Brain microvascular endothelial cell (primary cell): ENCODE results near the gene ADAMTSL1.

Experiments
- DNase-seq: peaks from one replicate; pipeline ENCODE4 v3.0.0-alpha.2; 2020
- H3K27ac ChIP-seq: fragments of 250-450 bp; sonication (Bioruptor Pico); 2 replicates; pipeline ENCODE4 v1.5.1; 2020; ENCODE audit warnings: mild to moderate bottlenecking, moderate library complexity
- H3K27me3 ChIP-seq: fragments of 250-450 bp; sonication (Bioruptor Pico); replicated peaks from 2 replicates; pipeline ENCODE4 v1.5.1; 2020; ENCODE audit warnings: mild to moderate bottlenecking
- H3K36me3 ChIP-seq: fragments of 250-450 bp; sonication (Bioruptor Pico); replicated peaks from 2 replicates; pipeline ENCODE4 v1.5.1; 2020; ENCODE audit warnings: mild to moderate bottlenecking
- H3K4me3 ChIP-seq: 2 replicates; pipeline ENCODE4 v1.5.1; 2011; ENCODE audit warnings: low read depth, mild to moderate bottlenecking, control low read depth, low read length, moderate library complexity
- in situ Hi-C: cut with HindIII; loops from 2 replicates; pipeline ENCODE4 v1.10.0; 2017; ENCODE audit warnings: low sequenced_read_pairs, low pct_ligation_motif_present
- TF ChIP-seq, protein P1 (sequence below): IDR thresholded peaks from 2 replicates; pipeline ENCODE4 v1.5.1; 2011; ENCODE audit warnings: low read depth, mild to moderate bottlenecking, moderate library complexity, low read length, control low read depth, inconsistent platforms; ENCODE audit errors: missing control alignments

Gene ADAMTSL1

DNA sequence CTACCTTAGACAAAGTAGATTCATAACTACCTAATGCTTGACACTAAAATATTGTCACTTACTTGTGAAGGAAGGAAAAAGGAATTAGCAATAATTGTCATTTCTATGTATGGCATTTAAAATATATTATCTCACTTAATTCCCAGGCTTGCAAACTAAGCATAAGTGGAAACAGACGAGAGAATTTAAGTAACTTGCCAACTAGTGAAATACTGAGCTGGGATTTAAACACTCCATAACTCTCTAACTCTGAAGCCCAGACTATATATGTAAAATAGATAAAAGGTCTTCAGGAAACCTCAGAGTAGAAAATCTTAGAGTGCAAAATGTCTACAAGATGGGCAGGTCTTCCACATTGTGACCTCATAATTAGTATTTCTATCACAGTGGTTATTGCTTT lies 301.3 kb downstream of the ADAMTSL1 start:
- no peaks in the 10 kb centered on the region for H3K27me3 ChIP-seq
- in situ Hi-C loops, result no loop called here
- no peak for DNase-seq
- no peak overlapping the region for H3K4me3 ChIP-seq
- peaks cover 15% of the 10 kb centered on the region for H3K36me3 ChIP-seq
- TF ChIP-seq, protein P1, sequence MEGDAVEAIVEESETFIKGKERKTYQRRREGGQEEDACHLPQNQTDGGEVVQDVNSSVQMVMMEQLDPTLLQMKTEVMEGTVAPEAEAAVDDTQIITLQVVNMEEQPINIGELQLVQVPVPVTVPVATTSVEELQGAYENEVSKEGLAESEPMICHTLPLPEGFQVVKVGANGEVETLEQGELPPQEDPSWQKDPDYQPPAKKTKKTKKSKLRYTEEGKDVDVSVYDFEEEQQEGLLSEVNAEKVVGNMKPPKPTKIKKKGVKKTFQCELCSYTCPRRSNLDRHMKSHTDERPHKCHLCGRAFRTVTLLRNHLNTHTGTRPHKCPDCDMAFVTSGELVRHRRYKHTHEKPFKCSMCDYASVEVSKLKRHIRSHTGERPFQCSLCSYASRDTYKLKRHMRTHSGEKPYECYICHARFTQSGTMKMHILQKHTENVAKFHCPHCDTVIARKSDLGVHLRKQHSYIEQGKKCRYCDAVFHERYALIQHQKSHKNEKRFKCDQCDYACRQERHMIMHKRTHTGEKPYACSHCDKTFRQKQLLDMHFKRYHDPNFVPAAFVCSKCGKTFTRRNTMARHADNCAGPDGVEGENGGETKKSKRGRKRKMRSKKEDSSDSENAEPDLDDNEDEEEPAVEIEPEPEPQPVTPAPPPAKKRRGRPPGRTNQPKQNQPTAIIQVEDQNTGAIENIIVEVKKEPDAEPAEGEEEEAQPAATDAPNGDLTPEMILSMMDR, result no peak
- no peak overlapping the region for H3K27ac ChIP-seq

DNA sequence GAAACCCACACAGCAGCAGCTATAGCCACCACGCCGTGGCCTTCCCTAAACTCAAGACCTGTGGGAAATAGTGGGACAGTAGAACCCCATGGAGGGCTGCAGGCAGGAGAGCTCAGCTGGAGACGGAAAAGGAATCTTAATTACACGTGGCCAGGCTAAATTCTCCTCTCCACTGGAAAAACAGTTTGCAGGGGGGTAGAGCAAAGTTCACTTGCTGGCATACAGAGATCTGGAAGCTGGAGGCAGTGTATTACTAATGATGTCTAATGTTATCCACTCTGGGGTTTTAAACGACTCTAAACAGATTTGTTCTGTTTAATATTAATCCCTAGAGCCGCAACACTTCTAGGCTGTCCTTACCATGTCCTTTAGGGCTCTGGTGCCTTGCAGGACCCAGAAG lies 302.0 kb downstream of the ADAMTSL1 start:
- Histone ChIP-seq H3K27ac (no peak overlapping the region), H3K27me3 (no peaks in the 10 kb centered on the region), H3K36me3 (peaks cover 15% of the 10 kb centered on the region), H3K4me3 (no peak overlapping the region)
- TF ChIP-seq, protein P1, result no peak
- DNase-seq, result no peak
- in situ Hi-C loops, result no loop called here

DNA sequence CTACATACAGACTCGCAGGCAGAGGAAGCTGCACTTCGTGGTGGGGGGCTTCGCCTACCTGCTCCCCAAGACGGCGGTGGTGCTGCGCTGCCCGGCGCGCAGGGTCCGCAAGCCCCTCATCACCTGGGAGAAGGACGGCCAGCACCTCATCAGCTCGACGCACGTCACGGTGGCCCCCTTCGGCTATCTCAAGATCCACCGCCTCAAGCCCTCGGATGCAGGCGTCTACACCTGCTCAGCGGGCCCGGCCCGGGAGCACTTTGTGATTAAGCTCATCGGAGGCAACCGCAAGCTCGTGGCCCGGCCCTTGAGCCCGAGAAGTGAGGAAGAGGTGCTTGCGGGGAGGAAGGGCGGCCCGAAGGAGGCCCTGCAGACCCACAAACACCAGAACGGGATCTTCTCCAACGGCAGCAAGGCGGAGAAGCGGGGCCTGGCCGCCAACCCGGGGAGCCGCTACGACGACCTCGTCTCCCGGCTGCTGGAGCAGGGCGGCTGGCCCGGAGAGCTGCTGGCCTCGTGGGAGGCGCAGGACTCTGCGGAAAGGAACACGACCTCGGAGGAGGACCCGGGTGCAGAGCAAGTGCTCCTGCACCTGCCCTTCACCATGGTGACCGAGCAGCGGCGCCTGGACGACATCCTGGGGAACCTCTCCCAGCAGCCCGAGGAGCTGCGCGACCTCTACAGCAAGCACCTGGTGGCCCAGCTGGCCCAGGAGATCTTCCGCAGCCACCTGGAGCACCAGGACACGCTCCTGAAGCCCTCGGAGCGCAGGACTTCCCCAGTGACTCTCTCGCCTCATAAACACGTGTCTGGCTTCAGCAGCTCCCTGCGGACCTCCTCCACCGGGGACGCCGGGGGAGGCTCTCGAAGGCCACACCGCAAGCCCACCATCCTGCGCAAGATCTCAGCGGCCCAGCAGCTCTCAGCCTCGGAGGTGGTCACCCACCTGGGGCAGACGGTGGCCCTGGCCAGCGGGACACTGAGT lies 303.2 kb downstream of the ADAMTSL1 start:
- TF ChIP-seq, protein P1, result no peak
- in situ Hi-C loops, result no loop called here
- no peaks in the 10 kb centered on the region for H3K27me3 ChIP-seq
- peaks cover 15% of the 10 kb centered on the region for H3K36me3 ChIP-seq
- H3K27ac ChIP-seq, result no peak overlapping the region
- DNase-seq, result no peak
- no peak overlapping the region for H3K4me3 ChIP-seq

DNA sequence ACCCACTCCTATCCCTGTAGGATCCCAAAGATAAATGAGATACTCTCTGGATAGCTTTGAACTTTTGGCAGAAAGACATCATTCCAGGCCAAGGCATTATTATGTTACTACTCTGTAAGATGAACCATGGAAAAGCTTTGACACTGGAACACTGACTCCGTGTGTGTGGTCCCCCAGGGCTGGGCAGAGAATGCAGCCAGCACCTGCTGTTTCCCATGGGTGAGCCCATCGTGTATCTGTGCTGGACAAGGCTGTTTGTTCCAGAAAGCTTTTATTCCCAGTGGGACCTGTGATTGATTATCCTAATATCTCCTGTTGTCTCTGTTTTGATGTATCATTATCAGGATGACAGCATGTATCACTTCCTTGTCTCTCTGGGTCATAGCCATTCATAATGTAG lies 304.2 kb downstream of the ADAMTSL1 start:
- DNase-seq, result no peak
- in situ Hi-C loops, result no loop called here
- Histone ChIP-seq H3K4me3 (no peak overlapping the region), H3K27ac (no peak overlapping the region), H3K27me3 (no peaks in the 10 kb centered on the region), H3K36me3 (peaks cover 15% of the 10 kb centered on the region)
- TF ChIP-seq, protein P1, result no peak

DNA sequence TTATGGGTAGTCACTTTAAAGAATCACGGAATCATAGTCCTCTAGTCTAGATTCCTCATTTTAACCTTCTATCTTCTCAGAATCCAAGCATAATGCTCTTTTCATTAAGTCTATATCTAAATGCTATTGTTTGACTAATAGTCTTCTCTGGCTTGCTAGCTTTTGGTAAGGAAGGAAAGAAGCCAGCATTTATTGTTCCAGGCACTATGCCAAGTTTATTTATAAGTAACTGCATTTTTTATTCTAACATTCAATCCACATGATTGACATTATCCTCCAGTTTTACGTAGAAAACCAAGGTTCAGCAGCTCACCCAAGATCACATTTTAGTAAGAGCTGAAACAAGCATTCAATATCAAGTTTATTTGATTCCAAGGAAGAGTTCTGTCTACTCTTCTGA lies 304.9 kb downstream of the ADAMTSL1 start:
- H3K36me3 ChIP-seq, result peaks cover 15% of the 10 kb centered on the region
- H3K27me3 ChIP-seq, result no peaks in the 10 kb centered on the region
- no peak for DNase-seq
- TF ChIP-seq, protein P1, result no peak
- in situ Hi-C loops, result no loop called here
- H3K4me3 ChIP-seq, result no peak overlapping the region
- H3K27ac ChIP-seq, result no peak overlapping the region
